ENCODE measurements around the gene TMEM204.

Gene TMEM204

GRCh38 chr16:1519831-1520230 lies 13.6 kb upstream of the TMEM204 start:
- in situ Hi-C loops (cut with MboI; ENCODE audit: low sequenced_read_pairs): no loop called here

GRCh38 chr16:1520461-1520860 lies 13.0 kb upstream of the TMEM204 start:
- in situ Hi-C loops (cut with MboI; ENCODE audit: low sequenced_read_pairs): no loop called here

DNA sequence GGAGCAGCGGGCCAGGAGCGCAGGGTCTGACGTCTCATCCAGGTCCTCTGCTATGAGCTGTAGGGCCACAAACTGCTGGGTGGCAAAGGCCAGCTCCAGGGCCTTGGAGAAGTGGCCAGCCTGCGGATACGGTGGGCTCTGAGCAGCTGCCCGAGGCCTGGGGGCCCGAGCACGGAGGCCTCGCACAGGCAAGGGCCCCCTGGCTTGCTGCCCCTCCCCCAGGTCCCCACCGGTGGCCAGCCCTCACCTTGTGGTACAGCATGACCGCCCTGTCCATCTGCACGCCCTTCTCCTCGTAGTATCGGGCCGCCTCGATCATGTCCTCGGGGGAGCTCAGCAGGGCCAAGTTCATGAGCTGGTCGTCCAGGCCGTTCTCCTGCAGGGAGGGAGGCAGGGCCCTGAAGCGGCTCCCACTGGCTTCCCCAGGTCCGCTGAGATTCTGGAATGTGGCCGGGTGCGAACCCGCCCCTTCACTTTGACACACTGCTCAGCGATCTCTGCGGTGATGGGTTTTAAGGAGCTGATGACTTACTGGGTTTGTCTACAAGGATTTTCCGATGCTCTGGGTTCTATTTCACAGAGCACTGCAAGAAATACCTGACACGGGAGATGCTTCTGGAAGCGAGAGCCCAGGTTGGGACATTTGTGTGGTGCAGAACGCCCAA lies 9.8 kb upstream of the TMEM204 start:
- in situ Hi-C loops (cut with MboI; ENCODE audit: low sequenced_read_pairs): no loop called here

DNA sequence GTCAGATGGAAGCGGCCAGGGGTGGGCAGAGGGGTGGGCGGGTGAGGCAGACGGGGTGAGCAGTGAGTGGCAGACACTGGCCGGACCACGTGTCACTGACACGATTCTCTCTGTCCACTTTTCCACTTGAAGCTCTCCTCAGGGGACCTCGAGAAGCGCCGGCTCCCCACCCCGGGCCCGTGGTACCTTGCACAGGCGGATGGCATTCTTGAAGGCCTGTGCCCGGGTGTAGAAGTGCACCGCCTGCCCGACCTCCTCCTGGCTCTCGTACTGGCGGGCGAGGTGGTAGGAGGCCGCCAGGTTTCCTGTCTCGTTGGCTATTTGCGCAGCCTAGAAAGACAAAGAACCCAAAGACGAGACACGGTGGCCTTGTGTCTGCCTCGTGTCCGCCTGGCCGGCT lies 9.1 kb upstream of the TMEM204 start:
- in situ Hi-C loops (cut with MboI; ENCODE audit: low sequenced_read_pairs): no loop called here

DNA sequence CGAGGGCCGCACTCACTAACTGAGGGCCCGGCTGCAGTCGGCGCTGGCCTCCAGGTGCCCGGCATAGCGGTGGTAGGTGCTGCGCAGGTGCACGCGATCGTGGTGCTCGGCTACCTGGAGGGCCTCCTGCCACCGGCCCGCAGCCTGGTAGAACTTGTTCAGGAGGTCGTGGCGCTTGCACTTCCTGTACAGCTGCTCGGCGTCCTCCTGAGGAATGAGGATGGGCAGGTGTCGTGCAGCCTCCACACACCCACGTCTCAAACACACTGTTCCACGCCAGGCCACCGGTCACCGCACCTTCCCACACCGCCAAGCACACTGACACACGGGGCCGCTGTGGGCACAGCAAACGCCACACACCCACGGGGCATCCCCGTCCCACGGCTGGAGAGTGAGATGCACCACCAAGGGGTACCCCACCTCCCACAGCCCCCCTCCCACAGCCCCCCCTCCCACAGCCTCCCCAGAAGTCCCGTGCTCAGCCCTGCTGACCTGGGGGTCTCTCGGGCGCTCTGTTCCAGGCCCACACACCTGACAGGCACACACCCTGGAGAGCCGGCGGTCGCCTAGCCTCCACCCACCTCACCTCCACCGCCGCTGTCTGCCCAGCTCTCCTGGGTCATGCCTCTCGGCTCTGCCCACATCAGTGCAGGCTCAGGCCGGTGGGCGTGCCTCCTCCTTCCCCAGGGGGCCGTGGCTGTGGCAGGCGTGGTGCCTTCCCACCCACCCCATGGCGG lies 7.4 kb upstream of the TMEM204 start:
- in situ Hi-C loops (cut with MboI; ENCODE audit: low sequenced_read_pairs): no loop called here

DNA sequence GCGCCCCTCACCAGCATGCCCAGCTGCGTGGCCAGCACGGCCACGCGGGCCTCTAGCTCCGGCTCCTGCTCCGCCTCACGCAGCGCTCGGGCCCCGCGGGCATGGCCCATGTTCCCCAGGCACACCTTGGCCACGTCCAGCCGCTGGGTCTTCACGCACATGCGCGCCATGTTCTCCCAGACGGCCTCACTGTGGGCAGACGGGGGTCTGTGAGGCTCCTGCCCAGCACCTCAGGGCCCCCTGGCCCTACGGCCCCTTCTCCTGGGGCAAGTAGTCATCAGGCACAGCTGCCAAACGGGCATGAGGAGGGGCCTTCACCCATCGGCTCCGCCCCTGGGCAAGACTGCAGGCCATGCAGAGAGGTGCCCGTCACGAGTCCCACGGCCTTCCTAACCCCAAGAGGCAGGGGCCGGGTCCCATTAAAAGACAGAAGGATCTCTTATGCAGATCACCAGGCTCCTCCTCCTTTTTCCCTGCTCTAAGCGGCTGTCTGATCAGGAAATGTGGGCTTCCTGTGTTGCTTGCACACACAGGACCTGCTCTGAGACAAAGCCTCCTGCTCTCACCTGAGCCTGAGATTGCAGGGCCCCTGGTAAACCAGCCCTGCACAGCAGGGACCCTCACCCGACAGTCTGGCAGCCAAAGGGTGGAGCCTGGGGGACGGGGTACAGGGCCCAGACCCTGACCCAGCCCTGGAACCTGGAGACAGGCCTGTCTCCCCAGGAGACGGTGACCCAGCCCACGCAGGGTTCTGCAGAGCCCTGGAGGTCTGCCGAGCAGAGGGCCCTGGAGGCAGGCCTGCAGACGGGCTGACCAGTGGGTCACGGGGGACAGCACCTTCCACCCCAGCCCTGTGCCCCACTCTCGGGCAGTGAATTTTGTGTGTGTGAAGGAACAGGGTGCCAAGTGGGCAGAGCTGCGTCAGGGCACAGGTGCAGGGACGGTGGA lies 6.6 kb upstream of the TMEM204 start:
- in situ Hi-C loops (cut with MboI; ENCODE audit: low sequenced_read_pairs): no loop called here

GRCh38 chr16:1527836-1528811 lies 5.3 kb upstream of the TMEM204 start:
- in situ Hi-C loops (cut with MboI; ENCODE audit: low sequenced_read_pairs): no loop called here

GRCh38 chr16:1528921-1529537 lies 4.4 kb upstream of the TMEM204 start:
- in situ Hi-C loops (cut with MboI; ENCODE audit: low sequenced_read_pairs): no loop called here

DNA sequence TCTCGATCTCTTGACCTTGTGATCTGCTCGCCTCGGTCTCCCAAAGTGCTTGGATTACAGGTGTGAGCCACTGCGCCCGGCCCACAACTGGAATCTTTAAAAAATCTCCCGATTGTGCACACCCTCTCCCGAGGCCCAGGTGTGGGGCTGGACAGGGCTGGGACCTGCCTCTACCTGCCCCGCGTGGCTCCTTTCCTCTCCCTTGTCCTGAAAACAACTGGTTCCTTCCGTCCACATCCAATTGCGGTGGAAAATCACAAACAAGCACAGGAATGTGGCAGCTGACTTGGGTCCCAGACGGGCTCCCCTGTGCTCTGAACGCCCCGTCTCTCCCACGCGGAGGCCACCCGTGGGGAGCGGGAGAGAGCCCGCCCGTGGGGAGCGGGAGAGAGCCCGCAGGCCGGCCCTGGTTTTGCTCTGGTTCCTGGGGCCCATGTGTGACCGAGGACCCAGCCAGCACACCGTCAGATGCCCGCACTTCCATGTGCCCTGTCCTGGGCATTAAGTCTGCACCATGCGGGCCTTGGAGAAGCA lies 3.0 kb upstream of the TMEM204 start:
- in situ Hi-C loops (cut with MboI; ENCODE audit: low sequenced_read_pairs): no loop called here

DNA sequence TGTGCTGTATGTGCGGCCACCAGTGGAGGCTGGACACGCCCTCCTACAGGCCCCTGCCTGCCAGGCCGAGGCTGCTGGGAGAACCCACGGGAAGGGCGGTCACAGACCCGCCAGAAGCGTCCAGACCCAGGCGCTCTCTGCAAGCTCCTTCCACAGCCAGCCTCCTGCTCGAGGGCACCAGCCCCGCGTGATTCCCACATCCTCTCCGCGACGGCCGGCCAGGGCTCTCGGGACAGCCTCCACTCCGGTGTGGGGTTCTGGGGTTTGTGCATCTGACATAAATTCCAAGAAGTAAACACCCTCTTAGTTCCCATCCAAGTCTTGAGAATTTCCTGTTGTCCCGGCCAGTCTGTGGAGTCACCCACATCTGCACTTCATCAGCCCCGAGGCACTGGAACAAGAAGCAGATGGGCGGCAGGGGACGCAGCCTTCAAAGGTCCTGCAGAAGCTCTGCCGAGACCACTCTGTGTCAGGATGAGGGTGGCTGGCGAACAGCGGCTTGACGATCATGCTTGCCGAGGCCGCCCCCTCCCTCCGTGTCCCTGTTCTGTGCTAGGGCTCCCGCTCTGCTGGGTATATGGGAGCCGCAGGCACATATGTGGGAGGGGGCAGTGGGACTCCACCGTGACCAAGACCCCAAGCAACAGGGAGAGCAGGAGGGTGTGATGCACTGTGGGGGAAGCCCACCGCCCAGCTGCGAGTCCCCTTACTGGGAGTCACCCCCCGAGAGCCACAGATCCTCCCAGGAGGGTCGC lies 2.4 kb upstream of the TMEM204 start:
- in situ Hi-C loops (cut with MboI; ENCODE audit: low sequenced_read_pairs): no loop called here

- in situ Hi-C loops (cut with MboI; ENCODE audit: low sequenced_read_pairs): no loop called here
Observed at GRCh38 chr16:1531638-1531910, 1.9 kb upstream of the TMEM204 start.

DNA sequence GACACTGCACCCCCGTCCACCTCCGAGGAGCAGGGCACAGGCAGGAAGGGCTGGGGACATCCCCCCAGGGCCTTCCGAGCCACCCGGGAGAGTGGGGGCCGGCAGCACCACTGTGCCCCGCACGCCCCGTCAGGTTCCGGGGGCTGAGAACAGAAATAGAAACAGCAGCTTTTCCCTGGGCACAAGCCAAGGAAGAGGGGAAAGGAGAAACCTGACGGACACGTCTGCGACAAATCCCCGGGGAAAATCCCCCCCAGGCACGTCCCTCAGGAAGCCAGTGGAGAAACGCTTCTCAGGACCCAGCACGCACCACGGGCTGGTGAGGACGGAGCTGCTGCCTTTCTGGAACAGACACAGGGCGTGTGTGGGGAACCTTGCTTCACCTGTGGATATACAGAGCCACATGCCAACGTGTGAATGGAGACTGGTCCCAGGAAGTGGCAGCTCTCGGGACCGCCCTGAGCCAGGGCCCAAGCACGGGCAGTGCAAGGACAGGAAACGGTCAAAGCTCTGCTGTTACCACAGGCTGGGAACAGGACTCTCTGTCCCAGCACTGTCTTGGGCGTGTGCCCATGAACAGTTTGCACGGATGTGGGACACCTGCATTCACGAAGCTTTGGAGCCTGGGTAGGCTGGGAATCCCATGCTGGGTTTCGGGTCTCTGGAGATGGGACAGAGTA lies 1.2 kb upstream of the TMEM204 start:
- in situ Hi-C loops (cut with MboI; ENCODE audit: low sequenced_read_pairs): no loop called here

- in situ Hi-C loops (cut with MboI; ENCODE audit: low sequenced_read_pairs): no loop called here
Observed at GRCh38 chr16:1532771-1533170, 695 bp upstream of the TMEM204 start.

GRCh38 chr16:1534021-1535020 lies 855 bp downstream of the TMEM204 start:
- in situ Hi-C loops (cut with MboI; ENCODE audit: low sequenced_read_pairs): no loop called here

GRCh38 chr16:1535391-1536291 lies 2.2 kb downstream of the TMEM204 start:
- in situ Hi-C loops (cut with MboI; ENCODE audit: low sequenced_read_pairs): no loop called here

DNA sequence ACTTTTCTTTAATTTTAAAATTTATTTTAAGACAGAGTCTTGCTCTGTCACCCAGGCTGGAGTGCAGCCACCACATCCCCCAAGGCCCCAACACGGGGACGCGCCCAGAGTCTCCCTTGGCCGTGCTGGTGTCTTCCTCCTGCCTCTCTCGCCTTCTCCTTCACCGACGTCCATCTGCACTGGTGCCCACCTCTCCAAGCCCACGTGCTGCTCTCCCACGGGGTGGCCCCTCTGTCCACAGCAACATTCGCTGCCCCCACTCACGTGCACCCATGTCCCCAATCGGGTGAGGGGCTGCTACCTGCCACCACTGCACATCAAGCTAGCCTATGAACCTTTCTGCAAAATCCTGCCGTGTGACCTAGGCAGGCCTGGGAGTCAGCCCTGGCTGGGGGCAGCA lies 3.1 kb downstream of the TMEM204 start:
- in situ Hi-C loops (cut with MboI; ENCODE audit: low sequenced_read_pairs): no loop called here
